ENCODE results near the gene HOXB6.

The HOXB6 gene

GRCh38 chr17:48596735-48597527, 7.9 kb downstream of the HOXB6 start (continued):
- TF ChIP-seq HOXD13 (CRISPR knock-in tag; IDR thresholded peaks at IDR 0.05; ENCODE audit: borderline replicate concordance) (no peak), PRDM2 (tag by site-specific recombination; IDR thresholded peaks at IDR 0.05; ENCODE audit: borderline replicate concordance) (no peak), ZNF280D (tag by site-specific recombination; IDR thresholded peaks at IDR 0.05) (no peak), ATF2 (tag by site-specific recombination; IDR thresholded peaks at IDR 0.05; ENCODE audit: low read depth) (peak; percentile 85), ZNF571 (tag by site-specific recombination; IDR thresholded peaks at IDR 0.05) (no peak), ZNF776 (tag by site-specific recombination; IDR thresholded peaks at IDR 0.05; ENCODE audit: borderline replicate concordance) (no peak), ZSCAN30 (tag by site-specific recombination; IDR thresholded peaks at IDR 0.05) (peak; percentile 61), ZNF664 (tag by site-specific recombination; IDR thresholded peaks at IDR 0.05) (0 out of 2 replicates have a peak, but pooled peaks have one; percentile 7), ZFP37 (tag by site-specific recombination; IDR thresholded peaks at IDR 0.05) (no peak), ZNF362 (tag by site-specific recombination; IDR thresholded peaks at IDR 0.05) (no peak), ZNF610 (tag by site-specific recombination; IDR thresholded peaks at IDR 0.05; ENCODE audit: borderline replicate concordance) (no peak), GLIS1 (tag by site-specific recombination; IDR thresholded peaks at IDR 0.05) (no peak), ZBTB11 (tag by site-specific recombination; conservative IDR thresholded peaks at IDR 0.05; ENCODE audit: low read depth) (peak; percentile 79), SCRT2 (tag by site-specific recombination; IDR thresholded peaks at IDR 0.05) (peak; percentile 20), ZNF658 (tag by site-specific recombination; IDR thresholded peaks at IDR 0.05) (no peak), ZNF274 (IDR thresholded peaks at IDR 0.05; ENCODE audit: low read length) (no peak), ZNF274 (tag by site-specific recombination; IDR thresholded peaks at IDR 0.05; ENCODE audit: borderline replicate concordance) (no peak), ZNF701 (tag by site-specific recombination; IDR thresholded peaks at IDR 0.05) (no peak), ZNF266 (tag by site-specific recombination; IDR thresholded peaks at IDR 0.05; ENCODE audit: low read depth) (no peak), ZNF677 (tag by site-specific recombination; IDR thresholded peaks at IDR 0.05) (no peak), PBX3 (CRISPR knock-in tag; IDR thresholded peaks at IDR 0.05) (no peak)
